A673 (cell line): ENCODE measurements around the gene NEURL1. TPM values are rescaled to one million over a fixed set of nuclear protein-coding genes. Genes with fewer than 3 reads are reported as not detected.

Experiments
- BruUV-seq: library from RNA; stranded (reverse); fragments of 400-500 nt; replicated peaks from 2 replicates; lab custom pipeline; 2021; lab: Mats Ljungman, UMichigan
- CTCF ChIA-PET: fragments of 300-600 bp; sonication (Branson Sonifier 250); formaldehyde crosslinking; loops from one replicate; lab custom pipeline; 2022; ENCODE audit warnings: antibody characterized with exemption; lab: Charles Lee
- POLR2A ChIA-PET: fragments of 300-600 bp; sonication (Branson Sonifier 250); formaldehyde crosslinking; loops from one replicate; lab custom pipeline; 2022; ENCODE audit warnings: antibody characterized with exemption; ENCODE audit not compliant: low non-redundant PET; lab: Charles Lee
- DNase-seq: peaks from one replicate; pipeline ENCODE4 v3.0.0-alpha.2; 2015; ENCODE audit warnings: low spot score
- H3K27ac ChIP-seq: fragments of 200-600 bp; sonication (generic); 2 replicates; pipeline ENCODE4 v1.5.1; 2016; ENCODE audit warnings: mixed run types, low read depth, mild to moderate bottlenecking, mixed read lengths, antibody characterized with exemption, low read length; ENCODE audit not compliant: poor library complexity, severe bottlenecking
- H3K27me3 ChIP-seq: fragments of 200-600 bp; sonication (generic); replicated peaks from 2 replicates; pipeline ENCODE4 v1.6.1; 2017; ENCODE audit warnings: mixed run types, low read depth, mild to moderate bottlenecking, mixed read lengths, antibody characterized with exemption, low read length; ENCODE audit not compliant: insufficient read depth, poor library complexity
- H3K36me3 ChIP-seq: fragments of 200-600 bp; sonication (generic); 2 replicates; pipeline ENCODE4 v1.6.1; 2016; ENCODE audit warnings: mixed run types, mild to moderate bottlenecking, mixed read lengths, antibody characterized with exemption, low read length; ENCODE audit not compliant: insufficient read depth, poor library complexity, severe bottlenecking
- H3K4me1 ChIP-seq: fragments of 200-600 bp; sonication (generic); 2 replicates; pipeline ENCODE4 v1.6.1; 2017; ENCODE audit warnings: mixed run types, mild to moderate bottlenecking, mixed read lengths, antibody characterized with exemption, low read length; ENCODE audit not compliant: insufficient read depth, poor library complexity, severe bottlenecking
- H3K4me3 ChIP-seq: fragments of 200-600 bp; sonication (generic); 2 replicates; pipeline ENCODE4 v1.5.1; 2016; ENCODE audit warnings: low read depth, mixed run types, mild to moderate bottlenecking, mixed read lengths, low read length; ENCODE audit not compliant: poor library complexity, severe bottlenecking
- H3K9me3 ChIP-seq: fragments of 200-600 bp; sonication (generic); 2 replicates; pipeline ENCODE4 v1.6.1; 2016; ENCODE audit warnings: mixed run types, low read depth, mild to moderate bottlenecking, mixed read lengths, antibody characterized with exemption, low read length; ENCODE audit not compliant: poor library complexity, severe bottlenecking
- EZH2 ChIP-seq: fragments of 200-600 bp; sonication (generic); IDR thresholded peaks from 2 replicates; pipeline ENCODE4 v1.6.1; 2017; ENCODE audit warnings: borderline replicate concordance, low read depth, mild to moderate bottlenecking, mixed read lengths, antibody characterized with exemption, low read length; ENCODE audit not compliant: poor library complexity, severe bottlenecking
- intact Hi-C: fragments of 100-400 bp; cut with micrococcal nuclease; formaldehyde crosslinking; loops from one replicate; pipeline ENCODE4 v1.10.0; 2022; ENCODE audit not compliant: unreplicated experiment
- total RNA-seq: library from RNA; stranded (reverse); gene quantifications from 2 replicates; pipeline ENCODE4 v1.2.3, GENCODE V29; 2021
- TF ChIP-seq, protein P1 (sequence below): fragments of 300-800, 200-600 bp; sonication (generic); conservative IDR thresholded peaks from 2 replicates; pipeline ENCODE4 v1.5.1; 2017; ENCODE audit warnings: low read depth, mild to moderate bottlenecking, antibody characterized with exemption, low read length, moderate library complexity, mixed read lengths

Gene NEURL1
- total RNA-seq, 1 experiment from 2014 or later = 0.52 TPM

- no TSS peak for BruUV-seq
These were observed 107.6 kb downstream of the NEURL1 start for GRCh38 chr10:103600956-103601569.

GRCh38 chr10:103602028-103602851 is 108.7 kb downstream of the NEURL1 start:
- no peak overlapping the region for H3K27ac ChIP-seq
- BruUV-seq = TSS peak; percentile 1
- no peaks in the 10 kb centered on the region for H3K27me3 ChIP-seq
- ChIA-PET POLR2A (no interaction called here), CTCF (no interaction called here)
- no peak overlapping the region for H3K4me3 ChIP-seq
- no peak for DNase-seq
- H3K9me3 ChIP-seq = no peaks in the 10 kb centered on the region
- H3K4me1 ChIP-seq = no peaks in the 10 kb centered on the region
- H3K36me3 ChIP-seq = peaks cover 31% of the 10 kb centered on the region
- TF ChIP-seq, protein P1, sequence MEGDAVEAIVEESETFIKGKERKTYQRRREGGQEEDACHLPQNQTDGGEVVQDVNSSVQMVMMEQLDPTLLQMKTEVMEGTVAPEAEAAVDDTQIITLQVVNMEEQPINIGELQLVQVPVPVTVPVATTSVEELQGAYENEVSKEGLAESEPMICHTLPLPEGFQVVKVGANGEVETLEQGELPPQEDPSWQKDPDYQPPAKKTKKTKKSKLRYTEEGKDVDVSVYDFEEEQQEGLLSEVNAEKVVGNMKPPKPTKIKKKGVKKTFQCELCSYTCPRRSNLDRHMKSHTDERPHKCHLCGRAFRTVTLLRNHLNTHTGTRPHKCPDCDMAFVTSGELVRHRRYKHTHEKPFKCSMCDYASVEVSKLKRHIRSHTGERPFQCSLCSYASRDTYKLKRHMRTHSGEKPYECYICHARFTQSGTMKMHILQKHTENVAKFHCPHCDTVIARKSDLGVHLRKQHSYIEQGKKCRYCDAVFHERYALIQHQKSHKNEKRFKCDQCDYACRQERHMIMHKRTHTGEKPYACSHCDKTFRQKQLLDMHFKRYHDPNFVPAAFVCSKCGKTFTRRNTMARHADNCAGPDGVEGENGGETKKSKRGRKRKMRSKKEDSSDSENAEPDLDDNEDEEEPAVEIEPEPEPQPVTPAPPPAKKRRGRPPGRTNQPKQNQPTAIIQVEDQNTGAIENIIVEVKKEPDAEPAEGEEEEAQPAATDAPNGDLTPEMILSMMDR = no peak
- TF ChIP-seq EZH2 = no peak
- intact Hi-C loops = no loop called here

More at GRCh38 chr10:103600956-103601569, 107.6 kb downstream of the NEURL1 start:
- H3K9me3 ChIP-seq = no peaks in the 10 kb centered on the region
- intact Hi-C loops = no loop called here
- H3K27ac ChIP-seq = no peak overlapping the region
- CTCF ChIA-PET = no interaction called here
- no peaks in the 10 kb centered on the region for H3K27me3 ChIP-seq
- H3K4me3 ChIP-seq = no peak overlapping the region
- no peak for DNase-seq
- TF ChIP-seq EZH2 = no peak
- TF ChIP-seq, protein P1 = no peak
- POLR2A ChIA-PET = no interaction called here
- peaks cover 30% of the 10 kb centered on the region for H3K36me3 ChIP-seq
- no peaks in the 10 kb centered on the region for H3K4me1 ChIP-seq

DNA sequence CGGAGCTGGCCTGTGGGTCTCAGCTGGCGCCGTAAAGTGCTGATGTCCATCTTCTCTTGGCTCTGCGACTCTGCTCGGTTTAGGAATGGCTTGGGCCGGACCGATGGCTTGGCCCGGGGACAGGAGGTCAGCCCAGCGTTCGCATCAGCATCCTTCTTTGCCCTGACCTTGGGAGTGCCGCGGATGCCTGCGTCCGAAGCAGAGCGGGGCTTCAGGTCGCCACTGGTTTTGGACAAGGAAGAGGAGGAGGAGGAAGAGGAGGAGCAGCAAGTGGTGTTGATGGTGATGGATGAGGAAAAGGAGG is 109.3 kb downstream of the NEURL1 start:
- no peak for TF ChIP-seq EZH2
- TF ChIP-seq, protein P1 = no peak
- BruUV-seq = no TSS peak
- peaks cover 31% of the 10 kb centered on the region for H3K36me3 ChIP-seq
- no peak overlapping the region for H3K4me3 ChIP-seq
- intact Hi-C loops = no loop called here
- ChIA-PET POLR2A (no interaction called here), CTCF (no interaction called here)
- H3K27ac ChIP-seq = no peak overlapping the region
- no peak for DNase-seq
- H3K27me3 ChIP-seq = no peaks in the 10 kb centered on the region
- H3K9me3 ChIP-seq = no peaks in the 10 kb centered on the region
- no peaks in the 10 kb centered on the region for H3K4me1 ChIP-seq
